ENCODE measurements around the gene RAB18.
"Not testable (repeated sequence)": the region's sequence is repeated elsewhere in the genome, so short reads cannot be mapped to it uniquely, and the experiment has no call there.

RAB18 gene

GRCh38 chr10:27461312-27461711, 42.8 kb upstream of the RAB18 start:
- H3K14ac ChIP-seq (ENCODE audit: low read length), result no peak overlapping the region
- no peak overlapping the region for H3K9ac ChIP-seq (ENCODE audit: low read depth, low read length, poor library complexity)
- WGBS, 2 donors (ENCODE audit: extremely low coverage in 2 of 2, insufficient read length in 2 of 2, insufficient replicate concordance in 1 of 2), result no CpG with 5 or more reads among the region's 1 CpG
- no peak for DNase-seq (ENCODE audit: low spot score)
- no peak overlapping the region for H2BK15ac ChIP-seq (ENCODE audit: low read length)
- H3K36me3 ChIP-seq (replicated peaks in 1 of 2; ENCODE audit: control insufficient read depth in 2 of 2, insufficient read depth in 2 of 2, low read length in 2 of 2), result no peaks in the 10 kb centered on the region
- peaks cover 0 to 2% of the 10 kb centered on the region in 2 donors for H3K4me1 ChIP-seq (ENCODE audit: control insufficient read depth in 2 of 2, insufficient read depth in 1 of 2, low read depth in 1 of 2, low read length in 2 of 2)
- no peak overlapping the region for H2BK5ac ChIP-seq (ENCODE audit: low read length)
- H2AFZ ChIP-seq (ENCODE audit: low read length), result no peak overlapping the region
- no peak overlapping the region for H3K4me2 ChIP-seq (ENCODE audit: insufficient read depth, low read length, poor library complexity, severe bottlenecking)
- no peak overlapping the region for H3K4me3 ChIP-seq (ENCODE audit: low read length in 2 of 2)
- no peak overlapping the region for H4K91ac ChIP-seq (ENCODE audit: low read depth, low read length, poor library complexity)
- H3K23ac ChIP-seq (ENCODE audit: low read depth, low read length, poor library complexity), result no peak overlapping the region
- no peaks in the 10 kb centered on the region for H3K79me1 ChIP-seq (ENCODE audit: low read depth, low read length)
- H4K8ac ChIP-seq (ENCODE audit: low read depth, low read length), result no peak overlapping the region
- peaks cover 0 to 4% (median 0%) of the 10 kb centered on the region in 3 experiments for H3K27me3 ChIP-seq (ENCODE audit: control insufficient read depth in 3 of 3, insufficient read depth in 3 of 3, low read depth in 1 of 3, low read length in 3 of 3)
- H3K18ac ChIP-seq (ENCODE audit: low read length), result no peak overlapping the region
- H2BK12ac ChIP-seq (ENCODE audit: low read length), result no peak overlapping the region
- H3K4ac ChIP-seq (ENCODE audit: low read length), result no peak overlapping the region
- no peak overlapping the region for H3K27ac ChIP-seq (replicated peaks; ENCODE audit: low read length)
- no peak overlapping the region for H2BK120ac ChIP-seq (ENCODE audit: low read depth, low read length)
- H3K9me3 ChIP-seq (replicated peaks in 1 of 2; ENCODE audit: control insufficient read depth in 2 of 2, insufficient read depth in 1 of 2, low read depth in 1 of 2, low read length in 2 of 2), result no peaks in the 10 kb centered on the region
- H2AK5ac ChIP-seq (ENCODE audit: low read depth, low read length), result no peak overlapping the region

- no peak overlapping the region for H2AFZ ChIP-seq (ENCODE audit: low read length)
- no peak overlapping the region for H2BK120ac ChIP-seq (ENCODE audit: low read depth, low read length)
- WGBS, 2 donors (ENCODE audit: extremely low coverage in 2 of 2, insufficient read length in 2 of 2, insufficient replicate concordance in 1 of 2), result no CpG with 5 or more reads among the region's 2 CpGs
- H3K4me1 ChIP-seq (ENCODE audit: control insufficient read depth in 2 of 2, insufficient read depth in 1 of 2, low read depth in 1 of 2, low read length in 2 of 2), result no peaks in the 10 kb centered on the region
- no peak overlapping the region for H3K14ac ChIP-seq (ENCODE audit: low read length)
- no peaks in the 10 kb centered on the region for H3K36me3 ChIP-seq (replicated peaks in 1 of 2; ENCODE audit: control insufficient read depth in 2 of 2, insufficient read depth in 2 of 2, low read length in 2 of 2)
- no peak overlapping the region for H2BK15ac ChIP-seq (ENCODE audit: low read length)
- no peak overlapping the region for H2AK5ac ChIP-seq (ENCODE audit: low read depth, low read length)
- H4K91ac ChIP-seq (ENCODE audit: low read depth, low read length, poor library complexity), result no peak overlapping the region
- no peak for DNase-seq (ENCODE audit: low spot score)
- no peak overlapping the region for H4K8ac ChIP-seq (ENCODE audit: low read depth, low read length)
- H3K9ac ChIP-seq (ENCODE audit: low read depth, low read length, poor library complexity), result no peak overlapping the region
- no peak overlapping the region for H3K18ac ChIP-seq (ENCODE audit: low read length)
- no peak overlapping the region for H3K4me3 ChIP-seq (ENCODE audit: low read length in 2 of 2)
- no peak overlapping the region for H3K27ac ChIP-seq (replicated peaks; ENCODE audit: low read length)
- H3K4ac ChIP-seq (ENCODE audit: low read length), result no peak overlapping the region
- H3K23ac ChIP-seq (ENCODE audit: low read depth, low read length, poor library complexity), result no peak overlapping the region
- no peaks in the 10 kb centered on the region for H3K79me1 ChIP-seq (ENCODE audit: low read depth, low read length)
- H3K9me3 ChIP-seq (replicated peaks in 1 of 2; ENCODE audit: control insufficient read depth in 2 of 2, insufficient read depth in 1 of 2, low read depth in 1 of 2, low read length in 2 of 2), result no peaks in the 10 kb centered on the region
- peaks cover 0 to 4% (median 0%) of the 10 kb centered on the region in 3 experiments for H3K27me3 ChIP-seq (ENCODE audit: control insufficient read depth in 3 of 3, insufficient read depth in 3 of 3, low read depth in 1 of 3, low read length in 3 of 3)
- no peak overlapping the region for H2BK5ac ChIP-seq (ENCODE audit: low read length)
- no peak overlapping the region for H3K4me2 ChIP-seq (ENCODE audit: insufficient read depth, low read length, poor library complexity, severe bottlenecking)
- no peak overlapping the region for H2BK12ac ChIP-seq (ENCODE audit: low read length)
Observed at GRCh38 chr10:27463961-27464360, 40.1 kb upstream of the RAB18 start.

GRCh38 chr10:27464993-27465392, 39.1 kb upstream of the RAB18 start:
- Histone ChIP-seq H2BK12ac (ENCODE audit: low read length) (no peak overlapping the region), H3K36me3 (replicated peaks in 1 of 2; ENCODE audit: control insufficient read depth in 2 of 2, insufficient read depth in 2 of 2, low read length in 2 of 2) (no peaks in the 10 kb centered on the region), H2BK5ac (ENCODE audit: low read length) (no peak overlapping the region), H3K18ac (ENCODE audit: low read length) (no peak overlapping the region), H2BK120ac (ENCODE audit: low read depth, low read length) (no peak overlapping the region), H3K23ac (ENCODE audit: low read depth, low read length, poor library complexity) (no peak overlapping the region), H2AFZ (ENCODE audit: low read length) (no peak overlapping the region), H4K8ac (ENCODE audit: low read depth, low read length) (no peak overlapping the region), H3K27me3 (ENCODE audit: control insufficient read depth in 3 of 3, insufficient read depth in 3 of 3, low read depth in 1 of 3, low read length in 3 of 3) (peaks cover 0 to 4% (median 0%) of the 10 kb centered on the region in 3 experiments), H2AK5ac (ENCODE audit: low read depth, low read length) (no peak overlapping the region), H3K79me1 (ENCODE audit: low read depth, low read length) (no peaks in the 10 kb centered on the region), H3K27ac (replicated peaks; ENCODE audit: low read length) (no peak overlapping the region), H3K9ac (ENCODE audit: low read depth, low read length, poor library complexity) (no peak overlapping the region), H3K9me3 (replicated peaks in 1 of 2; ENCODE audit: control insufficient read depth in 2 of 2, insufficient read depth in 1 of 2, low read depth in 1 of 2, low read length in 2 of 2) (no peaks in the 10 kb centered on the region), H3K4me2 (ENCODE audit: insufficient read depth, low read length, poor library complexity, severe bottlenecking) (no peak overlapping the region), H2BK15ac (ENCODE audit: low read length) (no peak overlapping the region), H3K4ac (ENCODE audit: low read length) (no peak overlapping the region), H3K4me1 (ENCODE audit: control insufficient read depth in 2 of 2, insufficient read depth in 1 of 2, low read depth in 1 of 2, low read length in 2 of 2) (no peaks in the 10 kb centered on the region), H4K91ac (ENCODE audit: low read depth, low read length, poor library complexity) (no peak overlapping the region), H3K4me3 (ENCODE audit: low read length in 2 of 2) (no peak overlapping the region), H3K14ac (ENCODE audit: low read length) (no peak overlapping the region)
- no CpG with 5 or more reads among the region's 3 CpGs for WGBS, 2 donors (ENCODE audit: extremely low coverage in 2 of 2, insufficient read length in 2 of 2, insufficient replicate concordance in 1 of 2)
- no peak for DNase-seq (ENCODE audit: low spot score)

- H3K27ac ChIP-seq (replicated peaks; ENCODE audit: low read length); DNase-seq (ENCODE audit: low spot score); H4K8ac ChIP-seq (ENCODE audit: low read depth, low read length); H3K9ac ChIP-seq (ENCODE audit: low read depth, low read length, poor library complexity); H2BK12ac ChIP-seq (ENCODE audit: low read length); H2AK5ac ChIP-seq (ENCODE audit: low read depth, low read length); H3K4me1 ChIP-seq (ENCODE audit: control insufficient read depth in 2 of 2, insufficient read depth in 1 of 2, low read depth in 1 of 2, low read length in 2 of 2); H2BK120ac ChIP-seq (ENCODE audit: low read depth, low read length); H3K14ac ChIP-seq (ENCODE audit: low read length); H2AFZ ChIP-seq (ENCODE audit: low read length); H3K4me2 ChIP-seq (ENCODE audit: insufficient read depth, low read length, poor library complexity, severe bottlenecking); H2BK15ac ChIP-seq (ENCODE audit: low read length); H3K79me1 ChIP-seq (ENCODE audit: low read depth, low read length); H3K9me3 ChIP-seq (replicated peaks in 1 of 2; ENCODE audit: control insufficient read depth in 2 of 2, insufficient read depth in 1 of 2, low read depth in 1 of 2, low read length in 2 of 2); H3K4me3 ChIP-seq (ENCODE audit: low read length in 2 of 2); H3K18ac ChIP-seq (ENCODE audit: low read length); H3K23ac ChIP-seq (ENCODE audit: low read depth, low read length, poor library complexity); H2BK5ac ChIP-seq (ENCODE audit: low read length); H3K4ac ChIP-seq (ENCODE audit: low read length); H4K91ac ChIP-seq (ENCODE audit: low read depth, low read length, poor library complexity); H3K27me3 ChIP-seq (ENCODE audit: control insufficient read depth in 3 of 3, insufficient read depth in 3 of 3, low read depth in 1 of 3, low read length in 3 of 3); H3K36me3 ChIP-seq (replicated peaks in 1 of 2; ENCODE audit: control insufficient read depth in 2 of 2, insufficient read depth in 2 of 2, low read length in 2 of 2): not testable (repeated sequence)
- no CpG with 5 or more reads among the region's 9 CpGs for WGBS, 2 donors (ENCODE audit: extremely low coverage in 2 of 2, insufficient read length in 2 of 2, insufficient replicate concordance in 1 of 2)
Observed at GRCh38 chr10:27465596-27465995, 38.5 kb upstream of the RAB18 start.

All from neuronal stem cell (in vitro differentiated cells).